Activated gamma-delta T cell treated with Interleukin-2 at 50 U/mL for 16 hours (primary cell): Measurements from ENCODE around the gene WIF1.

Source experiments
- DNase-seq: peaks from one replicate; pipeline ENCODE4 v3.0.0-alpha.2; 2020

WIF1 gene

GRCh38 chr12:65121049-65121955 lies at the start of gene WIF1:
TSS of gene WIF1 (minus strand) at chr12:65121305. CDS start at chr12:65121191, 114 bp downstream.
- DNase-seq, result no peak

- DNase-seq, result peak; percentile 48
Measured at GRCh38 chr12:65170209-65170881, 49.2 kb upstream of the WIF1 start.

GRCh38 chr12:65169320-65170208 lies 48.5 kb upstream of the WIF1 start, which contains the start of gene LEMD3:
TSS of gene LEMD3 (plus strand) at chr12:65169583. CDS start at chr12:65169597, 14 bp downstream.
- DNase-seq, result peak; percentile 91

- no peak for DNase-seq
Measured at GRCh38 chr12:65168681-65169319, 47.7 kb upstream of the WIF1 start.

GRCh38 chr12:65164774-65165173 lies 43.7 kb upstream of the WIF1 start:
- no peak for DNase-seq

GRCh38 chr12:65164244-65164643 lies 43.1 kb upstream of the WIF1 start:
- DNase-seq, result no peak

- DNase-seq, result no peak
Measured at GRCh38 chr12:65162609-65163008, 41.5 kb upstream of the WIF1 start.

- DNase-seq, result no peak
Measured at GRCh38 chr12:65157091-65157490, 36.0 kb upstream of the WIF1 start.

- DNase-seq, result no peak
Measured at GRCh38 chr12:65156366-65156841, 35.3 kb upstream of the WIF1 start.

GRCh38 chr12:65155784-65156183 lies 34.7 kb upstream of the WIF1 start:
- no peak for DNase-seq

- no peak for DNase-seq
Measured at GRCh38 chr12:65152596-65152995, 31.5 kb upstream of the WIF1 start.

- no peak for DNase-seq
Measured at GRCh38 chr12:65152012-65152411, 30.9 kb upstream of the WIF1 start.

GRCh38 chr12:65147312-65147905 lies 26.3 kb upstream of the WIF1 start:
- DNase-seq, result no peak

GRCh38 chr12:65140738-65141137 lies 19.6 kb upstream of the WIF1 start:
- DNase-seq, result no peak

- DNase-seq, result no peak
Measured at GRCh38 chr12:65139389-65139788, 18.3 kb upstream of the WIF1 start.

- no peak for DNase-seq
Measured at GRCh38 chr12:65133879-65134278, 12.8 kb upstream of the WIF1 start.

- no peak for DNase-seq
Measured at GRCh38 chr12:65126482-65126881, 5.4 kb upstream of the WIF1 start.

GRCh38 chr12:65125975-65126374 lies 4.9 kb upstream of the WIF1 start:
- DNase-seq, result no peak

- no peak for DNase-seq
Measured at GRCh38 chr12:65125247-65125646, 4.1 kb upstream of the WIF1 start.

GRCh38 chr12:65123435-65124063 lies 2.4 kb upstream of the WIF1 start:
- no peak for DNase-seq

- no peak for DNase-seq
Measured at GRCh38 chr12:65122703-65123102, 1.6 kb upstream of the WIF1 start.
